ENCODE results near the gene ESAM. TPM values are rescaled to one million over a fixed set of nuclear protein-coding genes. Genes with fewer than 3 reads are reported as not detected.

The ESAM gene
- total and polyA plus RNA-seq, 10 of the 15 experiments (the other 5 are each of a cell fraction or from before 2014, with no cell fraction given): 2.7 to 43.6 (median 19.5) TPM

DNA sequence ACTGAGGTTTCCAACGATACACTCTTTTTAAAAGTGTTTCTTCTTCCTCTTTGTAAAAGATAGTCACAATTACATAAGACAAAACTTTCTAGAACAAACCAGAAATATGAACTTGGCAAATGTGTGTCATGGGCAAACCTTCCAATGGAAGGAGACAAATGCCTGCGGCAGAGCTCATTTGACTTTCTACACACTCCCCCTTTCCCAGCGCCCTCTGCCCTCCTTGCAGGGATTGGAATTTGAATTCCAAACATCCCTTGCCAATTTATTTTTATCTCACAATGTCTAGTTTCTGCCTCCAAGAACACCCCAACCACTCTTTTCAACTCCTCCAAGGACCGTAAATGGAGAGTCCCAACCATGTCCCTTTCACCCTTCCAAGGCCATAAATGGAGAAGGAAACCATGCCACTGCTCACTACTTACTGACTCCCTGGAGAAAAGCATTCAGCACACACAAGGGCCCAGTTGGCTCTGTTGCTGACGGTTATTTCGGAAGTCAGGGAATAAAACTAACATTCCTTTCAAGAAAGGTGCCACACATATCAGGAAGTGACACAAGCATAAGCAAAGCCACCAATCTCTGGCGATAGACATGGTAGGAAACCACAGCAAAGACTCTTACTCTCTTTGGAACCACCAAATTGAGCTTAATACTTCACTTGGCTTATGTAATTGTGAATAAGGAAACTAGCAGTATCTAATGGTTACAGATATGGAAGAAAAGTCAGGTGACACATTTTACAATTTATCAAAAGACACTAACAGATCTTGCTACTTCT lies 15.0 kb upstream of the ESAM start:
- RAD21 ChIA-PET (ENCODE audit: unreplicated experiment): no interaction called here
- SMC1A ChIA-PET (ENCODE audit: uncharacterized antibody, unreplicated experiment): interaction anchor here (1.4 to 1.6 kb wide), 2 partner anchors 16 to 108 kb away, joined by 5 to 6 read pairs; no protein-coding TSS in a partner anchor

More for the DNA sequence above, 15.0 kb upstream of the ESAM start:
- Histone ChIP-seq H3K4me2 (ENCODE audit: control insufficient read depth, insufficient read depth) (no peak overlapping the region), H3K27me3 (replicated peaks in 1 of 2; ENCODE audit: control insufficient read depth in 2 of 2, insufficient read depth in 2 of 2, low read length in 1 of 2) (no peaks in the 10 kb centered on the region), H3K9ac (ENCODE audit: control insufficient read depth, insufficient read depth, low read length) (no peak overlapping the region), H3K36me3 (ENCODE audit: control insufficient read depth in 2 of 2, insufficient read depth in 2 of 2, low read length in 1 of 2) (no peaks in the 10 kb centered on the region; a peak in 1 of 4 replicates), H3K27ac (ENCODE audit: control insufficient read depth, insufficient read depth) (no peak overlapping the region), H3K4me1 (ENCODE audit: control insufficient read depth, insufficient read depth, low read length) (no peaks in the 10 kb centered on the region), H4K20me1 (ENCODE audit: control insufficient read depth, insufficient read depth) (no peaks in the 10 kb centered on the region), H3K4me3 (no peak overlapping the region), H2AFZ (ENCODE audit: control insufficient read depth, low read depth, low read length) (no peak overlapping the region), H3K79me2 (ENCODE audit: control insufficient read depth, insufficient read depth, low read length) (no peaks in the 10 kb centered on the region; the same call in 1 of the 2 replicates), H3K9me3 (replicated peaks; ENCODE audit: control insufficient read depth, insufficient read depth, low read length) (no peaks in the 10 kb centered on the region)
- intact Hi-C loops (cut with micrococcal nuclease; ENCODE audit: unreplicated experiment): no loop called here
- WGBS (ENCODE audit: insufficient coverage, insufficient replicate concordance, low lambda C conversion rate, missing lambda C conversion rate): 90% methylated on average over 7 of the region's 7 CpGs
- FAIRE-seq (no peak), ATAC-seq (no peak), DNase-seq (ENCODE audit: low read depth, low spot score) (no peak)
- ChIA-PET CTCF (interaction anchor here (1.4 to 2.4 kb wide), 5 partner anchors 8 to 137 kb away, joined by 3 to 7 read pairs (median 4); no protein-coding TSS in a partner anchor), POLR2A (no interaction called here)
- no TSS peak for BruUV-seq (replicated peaks)
- TF ChIP-seq SREBF2 (IDR thresholded peaks at IDR 0.05; ENCODE audit: low read length) (no peak), TCF7 (IDR thresholded peaks at IDR 0.05; ENCODE audit: borderline replicate concordance) (no peak), MYB (IDR thresholded peaks at IDR 0.05; ENCODE audit: borderline replicate concordance, low read depth, low read length) (no peak), STAT3 (IDR thresholded peaks at IDR 0.05; ENCODE audit: low read depth, low read length) (no peak), SUZ12 (IDR thresholded peaks at IDR 0.05; ENCODE audit: unreplicated experiment) (no peak), ZBED1 (IDR thresholded peaks at IDR 0.05; ENCODE audit: borderline replicate concordance) (no peak), RUNX3 (IDR thresholded peaks at IDR 0.05; ENCODE audit: low read length) (no peak), SP1 (IDR thresholded peaks at IDR 0.05; ENCODE audit: low read depth, low read length) (no peak), KLF5 (IDR thresholded peaks at IDR 0.05; ENCODE audit: partially characterized antibody) (no peak), SPI1 (IDR thresholded peaks at IDR 0.05; ENCODE audit: borderline replicate concordance, insufficient read depth, low read depth, low read length) (no peak), NFXL1 (IDR thresholded peaks at IDR 0.05; ENCODE audit: borderline replicate concordance) (no peak), RB1 (IDR thresholded peaks at IDR 0.05; ENCODE audit: borderline replicate concordance) (no peak), CREM (IDR thresholded peaks at IDR 0.05; ENCODE audit: low read depth) (no peak)
- TF ChIP-seq, protein P1, sequence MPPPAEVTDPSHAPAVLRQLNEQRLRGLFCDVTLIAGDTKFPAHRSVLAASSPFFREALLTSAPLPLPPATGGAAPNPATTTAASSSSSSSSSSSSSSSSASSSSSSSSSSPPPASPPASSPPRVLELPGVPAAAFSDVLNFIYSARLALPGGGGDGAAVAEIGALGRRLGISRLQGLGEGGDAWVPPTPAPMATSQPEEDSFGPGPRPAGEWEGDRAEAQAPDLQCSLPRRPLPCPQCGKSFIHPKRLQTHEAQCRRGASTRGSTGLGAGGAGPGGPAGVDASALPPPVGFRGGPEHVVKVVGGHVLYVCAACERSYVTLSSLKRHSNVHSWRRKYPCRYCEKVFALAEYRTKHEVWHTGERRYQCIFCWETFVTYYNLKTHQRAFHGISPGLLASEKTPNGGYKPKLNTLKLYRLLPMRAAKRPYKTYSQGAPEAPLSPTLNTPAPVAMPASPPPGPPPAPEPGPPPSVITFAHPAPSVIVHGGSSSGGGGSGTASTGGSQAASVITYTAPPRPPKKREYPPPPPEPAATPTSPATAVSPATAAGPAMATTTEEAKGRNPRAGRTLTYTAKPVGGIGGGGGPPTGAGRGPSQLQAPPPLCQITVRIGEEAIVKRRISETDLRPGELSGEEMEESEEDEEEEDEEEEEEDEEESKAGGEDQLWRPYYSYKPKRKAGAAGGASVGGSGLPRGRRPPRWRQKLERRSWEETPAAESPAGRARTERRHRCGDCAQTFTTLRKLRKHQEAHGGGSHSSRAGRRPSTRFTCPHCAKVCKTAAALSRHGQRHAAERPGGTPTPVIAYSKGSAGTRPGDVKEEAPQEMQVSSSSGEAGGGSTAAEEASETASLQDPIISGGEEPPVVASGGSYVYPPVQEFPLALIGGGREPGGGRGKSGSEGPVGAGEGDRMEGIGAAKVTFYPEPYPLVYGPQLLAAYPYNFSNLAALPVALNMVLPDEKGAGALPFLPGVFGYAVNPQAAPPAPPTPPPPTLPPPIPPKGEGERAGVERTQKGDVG (CRISPR knock-in tag; IDR thresholded peaks at IDR 0.05): no peak
- TF ChIP-seq, protein P2, sequence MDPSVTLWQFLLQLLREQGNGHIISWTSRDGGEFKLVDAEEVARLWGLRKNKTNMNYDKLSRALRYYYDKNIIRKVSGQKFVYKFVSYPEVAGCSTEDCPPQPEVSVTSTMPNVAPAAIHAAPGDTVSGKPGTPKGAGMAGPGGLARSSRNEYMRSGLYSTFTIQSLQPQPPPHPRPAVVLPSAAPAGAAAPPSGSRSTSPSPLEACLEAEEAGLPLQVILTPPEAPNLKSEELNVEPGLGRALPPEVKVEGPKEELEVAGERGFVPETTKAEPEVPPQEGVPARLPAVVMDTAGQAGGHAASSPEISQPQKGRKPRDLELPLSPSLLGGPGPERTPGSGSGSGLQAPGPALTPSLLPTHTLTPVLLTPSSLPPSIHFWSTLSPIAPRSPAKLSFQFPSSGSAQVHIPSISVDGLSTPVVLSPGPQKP (IDR thresholded peaks at IDR 0.05; ENCODE audit: low read depth, low read length): no peak
- TF ChIP-seq, protein P3, sequence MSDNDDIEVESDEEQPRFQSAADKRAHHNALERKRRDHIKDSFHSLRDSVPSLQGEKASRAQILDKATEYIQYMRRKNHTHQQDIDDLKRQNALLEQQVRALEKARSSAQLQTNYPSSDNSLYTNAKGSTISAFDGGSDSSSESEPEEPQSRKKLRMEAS (IDR thresholded peaks at IDR 0.05; ENCODE audit: low read depth, low read length): no peak
- TF ChIP-seq, protein P4, sequence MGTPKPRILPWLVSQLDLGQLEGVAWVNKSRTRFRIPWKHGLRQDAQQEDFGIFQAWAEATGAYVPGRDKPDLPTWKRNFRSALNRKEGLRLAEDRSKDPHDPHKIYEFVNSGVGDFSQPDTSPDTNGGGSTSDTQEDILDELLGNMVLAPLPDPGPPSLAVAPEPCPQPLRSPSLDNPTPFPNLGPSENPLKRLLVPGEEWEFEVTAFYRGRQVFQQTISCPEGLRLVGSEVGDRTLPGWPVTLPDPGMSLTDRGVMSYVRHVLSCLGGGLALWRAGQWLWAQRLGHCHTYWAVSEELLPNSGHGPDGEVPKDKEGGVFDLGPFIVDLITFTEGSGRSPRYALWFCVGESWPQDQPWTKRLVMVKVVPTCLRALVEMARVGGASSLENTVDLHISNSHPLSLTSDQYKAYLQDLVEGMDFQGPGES (IDR thresholded peaks at IDR 0.05): no peak
- in situ Hi-C loops (cut with MboI): no loop called here

Data from GM12878 (cell line).